ENCODE measurements around the gene SIPA1.

- TF ChIP-seq, protein P1, sequence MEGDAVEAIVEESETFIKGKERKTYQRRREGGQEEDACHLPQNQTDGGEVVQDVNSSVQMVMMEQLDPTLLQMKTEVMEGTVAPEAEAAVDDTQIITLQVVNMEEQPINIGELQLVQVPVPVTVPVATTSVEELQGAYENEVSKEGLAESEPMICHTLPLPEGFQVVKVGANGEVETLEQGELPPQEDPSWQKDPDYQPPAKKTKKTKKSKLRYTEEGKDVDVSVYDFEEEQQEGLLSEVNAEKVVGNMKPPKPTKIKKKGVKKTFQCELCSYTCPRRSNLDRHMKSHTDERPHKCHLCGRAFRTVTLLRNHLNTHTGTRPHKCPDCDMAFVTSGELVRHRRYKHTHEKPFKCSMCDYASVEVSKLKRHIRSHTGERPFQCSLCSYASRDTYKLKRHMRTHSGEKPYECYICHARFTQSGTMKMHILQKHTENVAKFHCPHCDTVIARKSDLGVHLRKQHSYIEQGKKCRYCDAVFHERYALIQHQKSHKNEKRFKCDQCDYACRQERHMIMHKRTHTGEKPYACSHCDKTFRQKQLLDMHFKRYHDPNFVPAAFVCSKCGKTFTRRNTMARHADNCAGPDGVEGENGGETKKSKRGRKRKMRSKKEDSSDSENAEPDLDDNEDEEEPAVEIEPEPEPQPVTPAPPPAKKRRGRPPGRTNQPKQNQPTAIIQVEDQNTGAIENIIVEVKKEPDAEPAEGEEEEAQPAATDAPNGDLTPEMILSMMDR (IDR thresholded peaks at IDR 0.05) = peak; percentile 51 to 70 (median 62)
- TF ChIP-seq POLR2A (IDR thresholded peaks at IDR 0.05; ENCODE audit: low read depth) (no peak), EP300 (IDR thresholded peaks at IDR 0.05) (no peak)
Measured at GRCh38 chr11:65625628-65626342, 12.1 kb upstream of the SIPA1 start.
